HCT116 (cell line): ENCODE measurements around the gene FUOM. TPM values are rescaled to one million over a fixed set of nuclear protein-coding genes. Genes with fewer than 3 reads are reported as not detected.

ENCODE experiments used
- ATAC-seq: fragments of 200-7000 bp; cut with Tn5 transposase; 2 replicates; pipeline ENCODE4 v1.9.1; 2020; ENCODE audit warnings: mild to moderate bottlenecking, moderate library complexity
- BruUV-seq: library from RNA; stranded (reverse); fragments of 400-500 nt; replicated peaks from 2 replicates; lab custom pipeline; 2021; lab: Mats Ljungman, UMichigan
- CTCF ChIA-PET: fragments of 300-600 bp; sonication (Branson Sonifier 250); formaldehyde crosslinking; loops from one replicate; lab custom pipeline; 2021; ENCODE audit warnings: antibody characterized with exemption; lab: Charles Lee
- POLR2A ChIA-PET: fragments of 300-600, 350-600 bp; sonication (Branson Sonifier 250); formaldehyde crosslinking; loops from one replicate; lab custom pipeline; 2021; ENCODE audit warnings: antibody characterized with exemption; lab: Charles Lee
- RAD21 ChIA-PET, 2 experiments: fragments of 300-600 bp; sonication (Branson Sonifier 250); formaldehyde crosslinking; loops; one replicate each; lab custom pipeline; 2023; ENCODE audit warnings: low total read pairs in 2 of 2; ENCODE audit not compliant: uncharacterized antibody in 2 of 2, unreplicated experiment in 2 of 2, low non-redundant PET in 1 of 2; lab: Charles Lee
- DNase-seq: peaks from one replicate; pipeline ENCODE4 v3.0.0-alpha.2; 2010; ENCODE audit warnings: low read depth, low spot score
- H2AFZ ChIP-seq: fragments of 200-600 bp; shearing (Covaris generic), sonication (generic); 2 replicates; pipeline ENCODE4 v1.6.1; 2017; ENCODE audit warnings: low read depth, mixed run types, mixed read lengths, antibody characterized with exemption, low read length; ENCODE audit not compliant: poor library complexity, severe bottlenecking
- H3K27ac ChIP-seq: 2 replicates; pipeline ENCODE4 v1.5.1; 2012; ENCODE audit warnings: low read depth, low read length
- H3K27me3 ChIP-seq: fragments of 200-600 bp; sonication (generic); 2 replicates; pipeline ENCODE4 v1.6.1; 2016; ENCODE audit warnings: mixed run types, low read length, mixed read lengths; ENCODE audit not compliant: insufficient read depth
- H3K36me3 ChIP-seq, 2 experiments: fragments of 200-500 bp in 1 of 2; fragments of 200-600 bp in 1 of 2; sonication (Bioruptor generic) in 1 of 2; sonication (generic) in 1 of 2; 2 replicates each; pipeline versions ENCODE4 v1.5.1 to v1.6.1; 2014 to 2016; ENCODE audit warnings: low read length in 2 of 2, inconsistent platforms in 1 of 2, mixed read lengths in 1 of 2, mixed run types in 1 of 2; ENCODE audit not compliant: insufficient read depth in 2 of 2, control insufficient read depth in 1 of 2
- H3K4me1 ChIP-seq, 2 experiments: fragments of 200-600 bp in 1 of 2; sonication (generic) in 1 of 2; 2 replicates each; pipeline versions ENCODE4 v1.5.1 to v1.6.1; 2012 to 2017; ENCODE audit warnings: low read length in 2 of 2, inconsistent platforms in 1 of 2, mild to moderate bottlenecking in 1 of 2, mixed read lengths in 1 of 2, mixed run types in 1 of 2, moderate library complexity in 1 of 2; ENCODE audit not compliant: insufficient read depth in 2 of 2, control insufficient read depth in 1 of 2
- H3K4me2 ChIP-seq: fragments of 200-600 bp; sonication (generic); 2 replicates; pipeline ENCODE4 v1.6.1; 2017; ENCODE audit warnings: mixed run types, low read length, mixed read lengths
- H3K4me3 ChIP-seq, 2 experiments: fragments of 200-600 bp in 1 of 2; sonication (generic) in 1 of 2; replicated peaks in 1 of 2; 2 replicates each; pipeline ENCODE4 v1.5.1; 2011 to 2016; ENCODE audit warnings: low read length in 2 of 2, control low read depth in 1 of 2, low read depth in 1 of 2, mild to moderate bottlenecking in 1 of 2, mixed read lengths in 1 of 2, mixed run types in 1 of 2
- H3K79me2 ChIP-seq: fragments of 200-600 bp; sonication (generic); 2 replicates; pipeline ENCODE4 v1.6.1; 2017; ENCODE audit warnings: mild to moderate bottlenecking, mixed run types, low read length, moderate library complexity, mixed read lengths; ENCODE audit not compliant: insufficient read depth
- H3K9ac ChIP-seq: fragments of 200-600 bp; sonication (generic); 2 replicates; pipeline ENCODE4 v1.6.1; 2016; ENCODE audit warnings: low read length, mixed read lengths
- H3K9me2 ChIP-seq: fragments of 200-600 bp; sonication (generic), shearing (Covaris generic); 2 replicates; pipeline ENCODE4 v1.6.1; 2017; ENCODE audit warnings: mixed run types, mild to moderate bottlenecking, moderate library complexity; ENCODE audit not compliant: insufficient read depth
- H3K9me3 ChIP-seq, 2 experiments: fragments of 200-500 bp in 1 of 2; fragments of 200-600 bp in 1 of 2; sonication (Bioruptor generic) in 1 of 2; sonication (generic) in 1 of 2; 2 replicates each; pipeline ENCODE4 v1.6.1; 2014 to 2017; ENCODE audit warnings: low read length in 2 of 2, mixed read lengths in 2 of 2, inconsistent platforms in 1 of 2, low read depth in 1 of 2, mild to moderate bottlenecking in 1 of 2, mixed run types in 1 of 2, moderate library complexity in 1 of 2; ENCODE audit not compliant: control insufficient read depth in 1 of 2, insufficient read depth in 1 of 2
- H4K20me1 ChIP-seq: fragments of 200-600 bp; sonication (generic), shearing (Covaris generic); 2 replicates; pipeline ENCODE4 v1.6.1; 2017; ENCODE audit warnings: mixed run types, mild to moderate bottlenecking, moderate library complexity; ENCODE audit not compliant: insufficient read depth
- CEBPB ChIP-seq: IDR thresholded peaks from 2 replicates; pipeline ENCODE4 v1.6.1; 2012; ENCODE audit warnings: low read depth
- CTCF ChIP-seq, 3 experiments: fragments of 200-600 bp in 1 of 3; sonication (generic) in 1 of 3; IDR thresholded peaks in 2 of 3; conservative IDR thresholded peaks in 1 of 3; 2 replicates each; pipeline ENCODE4 v1.5.1; 2012 to 2017; ENCODE audit warnings: low read depth in 2 of 3, low read length in 2 of 3, antibody characterized with exemption in 1 of 3, borderline replicate concordance in 1 of 3, control low read depth in 1 of 3, mild to moderate bottlenecking in 1 of 3, mixed read lengths in 1 of 3, mixed run types in 1 of 3, moderate library complexity in 1 of 3; ENCODE audit not compliant: insufficient read depth in 1 of 3
- EGR1 ChIP-seq: IDR thresholded peaks from 2 replicates; pipeline ENCODE4 v1.6.1; 2012; ENCODE audit warnings: low read depth
- ELF1 ChIP-seq: IDR thresholded peaks from 2 replicates; pipeline ENCODE4 v1.6.1; 2012; ENCODE audit warnings: low read depth, borderline replicate concordance
- EZH2 ChIP-seq: fragments of 200-600 bp; sonication (generic); IDR thresholded peaks from 2 replicates; pipeline ENCODE4 v1.6.1; 2017; ENCODE audit warnings: antibody characterized with exemption, mixed run types
- POLR2A ChIP-seq: IDR thresholded peaks from 2 replicates; pipeline ENCODE4 v1.7.0; 2011; ENCODE audit warnings: borderline replicate concordance; ENCODE audit not compliant: insufficient read depth, insufficient read length; ENCODE audit errors: extremely low read depth
- SP1 ChIP-seq: IDR thresholded peaks from 2 replicates; pipeline ENCODE4 v1.6.1; 2012; ENCODE audit warnings: low read depth
- TCF7L2 ChIP-seq: IDR thresholded peaks from 2 replicates; pipeline ENCODE4 v1.7.0; 2011; ENCODE audit warnings: borderline replicate concordance, inconsistent platforms; ENCODE audit not compliant: insufficient read depth, insufficient read length; ENCODE audit errors: extremely low read depth
- YY1 ChIP-seq: IDR thresholded peaks from 2 replicates; pipeline ENCODE4 v1.6.1; 2011; ENCODE audit warnings: low read length, low read depth, moderate library complexity, mild to moderate bottlenecking; ENCODE audit not compliant: insufficient replicate concordance; ENCODE audit errors: extremely low read depth
- ZFX ChIP-seq: fragments of 450-650 bp; IDR thresholded peaks from 2 replicates; pipeline ENCODE4 v1.6.1; 2017
- ZNF274 ChIP-seq: fragments of 200-500 bp; sonication (Bioruptor generic); IDR thresholded peaks from 2 replicates; pipeline ENCODE4 v1.6.1; 2014; ENCODE audit warnings: mild to moderate bottlenecking, low read depth, low read length, inconsistent platforms
- intact Hi-C: fragments of 100-400 bp; cut with micrococcal nuclease; formaldehyde crosslinking; loops from 2 replicates; pipeline ENCODE4 v1.10.0; 2022
- total RNA-seq: library from RNA; stranded (reverse); gene quantifications from one replicate; pipeline ENCODE4 v1.2.1, GENCODE V29; 2021; ENCODE audit not compliant: unreplicated experiment

Gene FUOM
- total RNA-seq, 1 experiment from 2014 or later = 21.5 TPM

DNA sequence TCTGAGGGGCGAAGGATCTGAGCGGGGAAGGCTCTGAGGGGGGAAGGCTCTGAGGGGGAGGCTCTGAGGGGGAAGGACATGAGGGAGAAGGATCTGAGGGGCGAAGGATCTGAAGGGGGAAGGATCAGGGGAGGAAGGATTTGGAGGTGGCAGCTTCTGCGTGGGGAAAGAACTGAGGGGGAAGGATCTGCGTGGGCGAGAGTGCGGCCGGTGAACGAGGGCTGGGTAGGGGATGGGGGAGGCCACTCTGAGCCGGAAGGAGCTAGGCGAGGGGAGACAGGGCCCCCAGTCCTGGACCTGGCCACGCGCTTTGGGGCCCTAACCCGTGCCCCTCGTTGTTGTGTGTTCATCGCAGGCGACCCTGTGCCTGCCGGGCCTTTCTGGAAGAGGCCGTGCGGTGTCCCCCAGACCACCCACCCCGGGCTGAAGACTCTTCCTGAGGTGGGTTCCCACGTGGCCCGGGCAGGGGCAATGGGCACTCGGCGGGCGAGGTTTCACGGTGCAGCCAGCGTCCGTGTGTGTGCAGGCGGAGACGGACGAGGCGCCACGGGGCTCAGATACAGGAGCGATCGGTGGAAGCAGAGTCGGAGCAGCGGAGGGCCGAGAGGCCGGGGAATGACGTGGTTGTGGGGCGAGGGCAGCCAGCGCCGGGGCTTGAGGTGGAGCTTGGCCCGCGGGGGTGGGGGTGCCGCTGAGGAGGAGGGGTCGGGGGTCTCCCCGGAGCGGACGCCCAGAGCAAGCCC lies 23.1 kb downstream of the FUOM start:
- POLR2A ChIA-PET = no interaction called here
- no peak overlapping the region for H3K4me2 ChIP-seq
- no peak overlapping the region for H3K4me3 ChIP-seq

More for the DNA sequence above, 23.1 kb downstream of the FUOM start:
- H3K9me2 ChIP-seq = no peaks in the 10 kb centered on the region
- no peak overlapping the region for H2AFZ ChIP-seq
- no peaks in the 10 kb centered on the region for H3K9me3 ChIP-seq
- intact Hi-C loops = no loop called here
- no peak overlapping the region for H3K27ac ChIP-seq
- no peaks in the 10 kb centered on the region for H3K27me3 ChIP-seq
- ChIA-PET CTCF (no interaction called here), RAD21 (no interaction called here)
- no peaks in the 10 kb centered on the region; a peak in 1 of 4 replicates for H3K4me1 ChIP-seq
- H3K36me3 ChIP-seq = no peaks in the 10 kb centered on the region
- DNase-seq = no peak
- no peak for ATAC-seq
- TF ChIP-seq EGR1 = no peak
- TF ChIP-seq POLR2A = no peak
- no peak for TF ChIP-seq CEBPB
- no peak for TF ChIP-seq SP1
- no peak for TF ChIP-seq ZFX
- no peak for TF ChIP-seq ELF1
- no peak for TF ChIP-seq CTCF (IDR thresholded peaks at IDR 0.05 in 2 of 3, conservative IDR thresholded peaks at IDR 0.05 in 1 of 3; ENCODE audit: borderline replicate concordance in 1 of 3, insufficient read depth in 1 of 3, low read depth in 2 of 3, low read length in 2 of 3)
- no peak for TF ChIP-seq YY1
- TF ChIP-seq EZH2 = no peak
- no peak for TF ChIP-seq ZNF274
- TF ChIP-seq TCF7L2 = no peak
- H4K20me1 ChIP-seq = no peaks in the 10 kb centered on the region
- no peaks in the 10 kb centered on the region for H3K79me2 ChIP-seq
- H3K9ac ChIP-seq = no peak overlapping the region
- no TSS peak for BruUV-seq
